Sigmoid colon (tissue), 3 donors: ENCODE data around the gene LPCAT1.

Experiments used
- POLR2A ChIP-seq, 2 donors: fragments of 450-650 bp; IDR thresholded peaks; one replicate each; pipeline ENCODE4 v1.6.1; 2016; ENCODE audit warnings: antibody characterized with exemption in 2 of 2, mild to moderate bottlenecking in 2 of 2, moderate library complexity in 2 of 2
- TF ChIP-seq, protein P1 (sequence below), 4 experiments: fragments of 450-650 bp in 3 of 4; fragments of 200-600 bp in 1 of 4; IDR thresholded peaks; one replicate each; pipeline ENCODE4 v1.5.1; 2016 to 2019; ENCODE audit warnings: antibody characterized with exemption in 4 of 4, mild to moderate bottlenecking in 3 of 4, moderate library complexity in 2 of 4

DNA sequence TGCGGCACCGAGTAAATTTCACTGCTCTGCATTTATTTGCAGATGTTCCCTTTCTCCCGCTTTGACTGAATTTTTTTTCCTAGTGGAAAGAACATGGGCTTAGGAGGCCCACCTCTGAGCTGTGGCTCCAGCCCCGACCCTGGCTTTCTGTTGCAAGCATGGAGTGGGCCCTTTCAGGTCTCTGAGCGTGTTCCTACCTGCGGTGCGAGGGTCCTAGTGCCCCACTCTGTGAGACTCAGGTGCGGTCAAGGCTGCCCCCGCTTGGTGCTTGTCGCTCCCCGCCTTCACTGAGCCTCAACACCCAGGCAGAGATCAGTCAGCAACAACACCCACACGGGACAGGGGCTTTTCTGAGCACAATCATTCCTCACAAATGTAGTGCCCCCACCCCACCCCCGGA, 110.5 kb downstream of the LPCAT1 start:
- TF ChIP-seq, protein P1, sequence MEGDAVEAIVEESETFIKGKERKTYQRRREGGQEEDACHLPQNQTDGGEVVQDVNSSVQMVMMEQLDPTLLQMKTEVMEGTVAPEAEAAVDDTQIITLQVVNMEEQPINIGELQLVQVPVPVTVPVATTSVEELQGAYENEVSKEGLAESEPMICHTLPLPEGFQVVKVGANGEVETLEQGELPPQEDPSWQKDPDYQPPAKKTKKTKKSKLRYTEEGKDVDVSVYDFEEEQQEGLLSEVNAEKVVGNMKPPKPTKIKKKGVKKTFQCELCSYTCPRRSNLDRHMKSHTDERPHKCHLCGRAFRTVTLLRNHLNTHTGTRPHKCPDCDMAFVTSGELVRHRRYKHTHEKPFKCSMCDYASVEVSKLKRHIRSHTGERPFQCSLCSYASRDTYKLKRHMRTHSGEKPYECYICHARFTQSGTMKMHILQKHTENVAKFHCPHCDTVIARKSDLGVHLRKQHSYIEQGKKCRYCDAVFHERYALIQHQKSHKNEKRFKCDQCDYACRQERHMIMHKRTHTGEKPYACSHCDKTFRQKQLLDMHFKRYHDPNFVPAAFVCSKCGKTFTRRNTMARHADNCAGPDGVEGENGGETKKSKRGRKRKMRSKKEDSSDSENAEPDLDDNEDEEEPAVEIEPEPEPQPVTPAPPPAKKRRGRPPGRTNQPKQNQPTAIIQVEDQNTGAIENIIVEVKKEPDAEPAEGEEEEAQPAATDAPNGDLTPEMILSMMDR (IDR thresholded peaks at IDR 0.05): no peak
- TF ChIP-seq POLR2A (IDR thresholded peaks at IDR 0.05): no peak
